Panc1 (cell line): ENCODE data around the gene ACTR6. TPM values are rescaled to one million over a fixed set of nuclear protein-coding genes. Genes with fewer than 3 reads are reported as not detected.
"Not testable (repeated sequence)": the region's sequence is repeated elsewhere in the genome, so short reads cannot be mapped to it uniquely, and the experiment has no call there.

Experiments used
- ATAC-seq: fragments of 200-7000 bp; cut with Tn5 transposase; 2 replicates; pipeline ENCODE4 v1.9.1; 2020; ENCODE audit warnings: mild to moderate bottlenecking, moderate library complexity
- BruUV-seq: library from RNA; stranded (reverse); fragments of 400-500 nt; replicated peaks from 2 replicates; lab custom pipeline; 2021; lab: Mats Ljungman, UMichigan
- CTCF ChIA-PET: fragments of 300-600 bp; sonication (Branson Sonifier 250); formaldehyde crosslinking; loops from one replicate; lab custom pipeline; 2022; ENCODE audit warnings: antibody characterized with exemption; lab: Charles Lee
- POLR2A ChIA-PET: fragments of 300-600 bp; sonication (Branson Sonifier 250); formaldehyde crosslinking; loops from one replicate; lab custom pipeline; 2022; ENCODE audit warnings: antibody characterized with exemption; lab: Charles Lee
- DNase-seq: peaks from one replicate; pipeline ENCODE4 v3.0.0-alpha.2; 2010; ENCODE audit warnings: low read depth, low spot score
- H3K27ac ChIP-seq: 2 replicates; pipeline ENCODE4 v1.5.1; 2011; ENCODE audit warnings: mild to moderate bottlenecking, low read length, inconsistent platforms
- H3K27me3 ChIP-seq: fragments of 200-500 bp; sonication (Bioruptor generic); 2 replicates; pipeline ENCODE4 v1.6.0; 2014; ENCODE audit warnings: low read length, inconsistent platforms; ENCODE audit not compliant: control insufficient read depth, insufficient read depth
- H3K36me3 ChIP-seq: fragments of 200-500 bp; sonication (Bioruptor generic); 2 replicates; pipeline ENCODE4 v1.5.1; 2014; ENCODE audit warnings: inconsistent platforms, mild to moderate bottlenecking, low read length, moderate library complexity; ENCODE audit not compliant: control insufficient read depth, insufficient read depth
- H3K4me1 ChIP-seq: 2 replicates; pipeline ENCODE4 v1.5.1; 2011; ENCODE audit warnings: inconsistent platforms, mild to moderate bottlenecking, low read length, moderate library complexity; ENCODE audit not compliant: control insufficient read depth, insufficient read depth
- H3K4me3 ChIP-seq, 2 experiments: 2 replicates each; pipeline ENCODE4 v1.5.1; 2011 to 2012; ENCODE audit warnings: low read depth in 2 of 2, low read length in 2 of 2, mild to moderate bottlenecking in 2 of 2, inconsistent platforms in 1 of 2, moderate library complexity in 1 of 2
- H3K9me3 ChIP-seq: fragments of 200-500 bp; sonication (Bioruptor generic); 2 replicates; pipeline ENCODE4 v1.5.1; 2014; ENCODE audit warnings: low read depth, mild to moderate bottlenecking, inconsistent platforms, low read length, moderate library complexity; ENCODE audit not compliant: control insufficient read depth, insufficient read depth
- CTCF ChIP-seq: fragments of 450-650 bp; IDR thresholded peaks from 2 replicates; pipeline ENCODE4 v1.5.1; 2017; ENCODE audit warnings: mild to moderate bottlenecking
- POLR2AphosphoS5 ChIP-seq: IDR thresholded peaks from 2 replicates; pipeline ENCODE4 v1.6.1; 2012; ENCODE audit warnings: mild to moderate bottlenecking, low read depth, low read length, moderate library complexity
- SIN3A ChIP-seq: IDR thresholded peaks from 2 replicates; pipeline ENCODE4 v1.6.1; 2012; ENCODE audit warnings: low read depth, mild to moderate bottlenecking, low read length, moderate library complexity, borderline replicate concordance; ENCODE audit not compliant: insufficient read depth
- TCF7L2 ChIP-seq: IDR thresholded peaks from 2 replicates; pipeline ENCODE4 v1.6.1; 2011; ENCODE audit warnings: mild to moderate bottlenecking, low read depth, low read length, inconsistent platforms
- in situ Hi-C: cut with HindIII; loops from 2 replicates; pipeline ENCODE4 v1.10.0; 2016; ENCODE audit warnings: low sequenced_read_pairs, low pct_unique_long_range_greater_than_20kb
- intact Hi-C: fragments of 100-400 bp; cut with micrococcal nuclease; formaldehyde crosslinking; loops from one replicate; pipeline ENCODE4 v1.10.0; 2022; ENCODE audit not compliant: unreplicated experiment
- total RNA-seq: library from RNA; stranded (reverse); gene quantifications from one replicate; pipeline ENCODE4 v1.2.1, GENCODE V29; 2021; ENCODE audit not compliant: unreplicated experiment
- TF ChIP-seq, protein P1 (sequence below), 2 experiments: IDR thresholded peaks; 2 replicates each; pipeline ENCODE4 v1.6.1; 2011 to 2012; ENCODE audit warnings: low read depth in 2 of 2, control low read depth in 1 of 2, low read length in 1 of 2, mild to moderate bottlenecking in 1 of 2, moderate library complexity in 1 of 2; ENCODE audit not compliant: insufficient read depth in 1 of 2

ACTR6 gene
- total RNA-seq, 1 experiment from 2014 or later, result 21.2 TPM

DNA sequence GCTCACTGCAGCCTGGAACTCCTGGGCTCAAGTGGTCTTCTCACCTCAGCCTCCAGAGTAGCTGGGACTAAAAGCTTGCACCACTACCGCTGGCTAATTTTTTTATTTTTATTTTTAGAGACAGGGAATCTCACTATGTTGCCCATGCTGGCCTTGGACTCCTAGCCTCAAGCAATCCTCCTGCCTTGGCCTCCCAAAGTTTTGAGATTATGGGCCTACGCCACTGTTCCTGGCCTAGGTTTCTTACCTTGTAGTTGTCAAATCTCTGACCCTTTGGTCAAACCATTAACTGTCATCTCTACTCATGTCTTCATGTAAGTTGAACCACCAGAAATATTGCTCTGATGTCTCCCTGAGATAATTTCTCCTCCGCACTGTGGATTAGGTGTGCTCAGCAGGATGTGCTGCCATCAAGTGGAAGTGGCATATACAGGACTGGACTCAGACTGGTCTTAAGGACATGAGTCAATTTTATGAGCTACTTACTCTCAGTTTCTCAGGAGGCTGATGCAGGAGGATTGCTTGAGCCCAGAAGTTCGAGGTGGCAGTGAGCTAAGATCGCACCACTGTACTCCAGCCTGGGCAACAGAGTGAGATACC lies 28.5 kb downstream of the ACTR6 start:
- in situ Hi-C loops (no loop called here), intact Hi-C loops (no loop called here)
- ATAC-seq, result peak; percentile 84
- H3K36me3 ChIP-seq, result no peaks in the 10 kb centered on the region
- H3K4me1 ChIP-seq, result peaks cover 4% of the 10 kb centered on the region
- no peak for TF ChIP-seq POLR2AphosphoS5
- peak; percentile 59 for TF ChIP-seq CTCF
- H3K9me3 ChIP-seq, result no peaks in the 10 kb centered on the region
- H3K27ac ChIP-seq, result no peak overlapping the region
- BruUV-seq, result no TSS peak
- CTCF ChIA-PET, result interaction anchor here (0.6 kb wide), 2 partner anchors 57 to 299 kb away, joined by 5 to 11 read pairs; no protein-coding TSS in a partner anchor
- H3K4me3 ChIP-seq, result no peak overlapping the region
- POLR2A ChIA-PET, result interaction anchor here (0.6 to 1.2 kb wide), 3 partner anchors 38 to 93 kb away, joined by 11 to 19 read pairs (median 13); partner anchors contain the start of genes DEPDC4 and SCYL2
- DNase-seq, result peak; percentile 7
- H3K27me3 ChIP-seq, result no peaks in the 10 kb centered on the region

GRCh38 chr12:100229876-100230275 lies 29.3 kb downstream of the ACTR6 start:
- H3K36me3 ChIP-seq, result no peaks in the 10 kb centered on the region
- in situ Hi-C loops, result no loop called here
- CTCF ChIA-PET, result interaction anchor here (0.6 kb wide), 1 partner anchor 299 kb away, joined by 5 read pairs; no protein-coding TSS in a partner anchor

GRCh38 chr12:100231873-100232272 lies 31.3 kb downstream of the ACTR6 start:
- H3K27me3 ChIP-seq, ATAC-seq, DNase-seq, POLR2A ChIA-PET, H3K27ac ChIP-seq, H3K4me1 ChIP-seq, CTCF ChIA-PET, H3K36me3 ChIP-seq, H3K4me3 ChIP-seq, H3K9me3 ChIP-seq, in situ Hi-C loops, BruUV-seq: not testable (repeated sequence)
- intact Hi-C loops, result loop anchor here (5.0 to 10.0 kb wide), 2 partner anchors 113 to 320 kb away; no protein-coding TSS in a partner anchor

More at GRCh38 chr12:100229876-100230275, 29.3 kb downstream of the ACTR6 start:
- H3K4me3 ChIP-seq, result no peak overlapping the region
- no peaks in the 10 kb centered on the region for H3K9me3 ChIP-seq
- intact Hi-C loops, result loop anchor here (5.0 to 10.0 kb wide), 2 partner anchors 115 to 322 kb away; no protein-coding TSS in a partner anchor
- H3K27ac ChIP-seq, result no peak overlapping the region
- H3K4me1 ChIP-seq, result peaks cover 9% of the 10 kb centered on the region
- no TSS peak for BruUV-seq
- POLR2A ChIA-PET, result interaction anchor here (1.2 kb wide), 1 partner anchor 37 kb away, joined by 19 read pairs; the partner anchor contains the start of genes DEPDC4 and SCYL2
- ATAC-seq (no peak), DNase-seq (no peak)
- no peaks in the 10 kb centered on the region for H3K27me3 ChIP-seq
- no peak for TF ChIP-seq POLR2AphosphoS5
- no peak for TF ChIP-seq SIN3A
- no peak for TF ChIP-seq TCF7L2
- no peak for TF ChIP-seq CTCF
- TF ChIP-seq, protein P1, sequence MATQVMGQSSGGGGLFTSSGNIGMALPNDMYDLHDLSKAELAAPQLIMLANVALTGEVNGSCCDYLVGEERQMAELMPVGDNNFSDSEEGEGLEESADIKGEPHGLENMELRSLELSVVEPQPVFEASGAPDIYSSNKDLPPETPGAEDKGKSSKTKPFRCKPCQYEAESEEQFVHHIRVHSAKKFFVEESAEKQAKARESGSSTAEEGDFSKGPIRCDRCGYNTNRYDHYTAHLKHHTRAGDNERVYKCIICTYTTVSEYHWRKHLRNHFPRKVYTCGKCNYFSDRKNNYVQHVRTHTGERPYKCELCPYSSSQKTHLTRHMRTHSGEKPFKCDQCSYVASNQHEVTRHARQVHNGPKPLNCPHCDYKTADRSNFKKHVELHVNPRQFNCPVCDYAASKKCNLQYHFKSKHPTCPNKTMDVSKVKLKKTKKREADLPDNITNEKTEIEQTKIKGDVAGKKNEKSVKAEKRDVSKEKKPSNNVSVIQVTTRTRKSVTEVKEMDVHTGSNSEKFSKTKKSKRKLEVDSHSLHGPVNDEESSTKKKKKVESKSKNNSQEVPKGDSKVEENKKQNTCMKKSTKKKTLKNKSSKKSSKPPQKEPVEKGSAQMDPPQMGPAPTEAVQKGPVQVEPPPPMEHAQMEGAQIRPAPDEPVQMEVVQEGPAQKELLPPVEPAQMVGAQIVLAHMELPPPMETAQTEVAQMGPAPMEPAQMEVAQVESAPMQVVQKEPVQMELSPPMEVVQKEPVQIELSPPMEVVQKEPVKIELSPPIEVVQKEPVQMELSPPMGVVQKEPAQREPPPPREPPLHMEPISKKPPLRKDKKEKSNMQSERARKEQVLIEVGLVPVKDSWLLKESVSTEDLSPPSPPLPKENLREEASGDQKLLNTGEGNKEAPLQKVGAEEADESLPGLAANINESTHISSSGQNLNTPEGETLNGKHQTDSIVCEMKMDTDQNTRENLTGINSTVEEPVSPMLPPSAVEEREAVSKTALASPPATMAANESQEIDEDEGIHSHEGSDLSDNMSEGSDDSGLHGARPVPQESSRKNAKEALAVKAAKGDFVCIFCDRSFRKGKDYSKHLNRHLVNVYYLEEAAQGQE (IDR thresholded peaks at IDR 0.05; ENCODE audit: insufficient read depth in 1 of 2, low read depth in 2 of 2, low read length in 1 of 2), result no peak
